HEK293 (cell line): Measurements from ENCODE around the gene RMND1.

Experiments used
- ZNF121 ChIP-seq: fragments of 450-650 bp; formaldehyde crosslinking; IDR thresholded peaks from 2 replicates; pipeline ENCODE4 v1.5.1; 2016; ENCODE audit warnings: missing biosample characterization, missing genetic modification characterization
- ZNF501 ChIP-seq: fragments of 450-650 bp; formaldehyde crosslinking; IDR thresholded peaks from 2 replicates; pipeline ENCODE4 v1.5.1; 2016; ENCODE audit warnings: missing biosample characterization, missing genetic modification characterization
- TF ChIP-seq, protein P1 (sequence below): sonication (generic); formaldehyde crosslinking; IDR thresholded peaks from 2 replicates; pipeline ENCODE4 v1.8.1; 2022; ENCODE audit warnings: mild to moderate bottlenecking, moderate library complexity, missing genetic modification reagents

DNA sequence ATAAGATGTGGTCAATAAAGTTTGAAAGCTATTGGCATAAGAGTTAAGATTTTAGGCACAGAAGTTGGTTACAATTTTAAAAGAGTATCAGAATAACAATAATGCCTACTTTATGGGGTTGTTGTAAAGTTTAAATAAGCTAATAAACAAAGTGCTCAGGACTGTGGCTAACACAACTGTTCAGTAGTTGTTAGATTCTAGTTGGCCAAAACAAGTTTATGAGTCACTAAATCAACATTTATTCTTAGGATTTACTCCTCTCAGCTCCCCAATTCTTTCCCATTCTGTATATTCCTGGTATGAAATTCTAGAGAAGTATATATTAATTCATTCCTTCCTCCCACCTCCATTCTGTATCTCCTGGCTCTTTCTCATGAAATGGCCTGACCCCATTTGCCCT is 14.5 kb downstream of the RMND1 start:
- TF ChIP-seq ZNF121 (tag by site-specific recombination) (no peak), ZNF501 (tag by site-specific recombination) (no peak)
- TF ChIP-seq, protein P1, sequence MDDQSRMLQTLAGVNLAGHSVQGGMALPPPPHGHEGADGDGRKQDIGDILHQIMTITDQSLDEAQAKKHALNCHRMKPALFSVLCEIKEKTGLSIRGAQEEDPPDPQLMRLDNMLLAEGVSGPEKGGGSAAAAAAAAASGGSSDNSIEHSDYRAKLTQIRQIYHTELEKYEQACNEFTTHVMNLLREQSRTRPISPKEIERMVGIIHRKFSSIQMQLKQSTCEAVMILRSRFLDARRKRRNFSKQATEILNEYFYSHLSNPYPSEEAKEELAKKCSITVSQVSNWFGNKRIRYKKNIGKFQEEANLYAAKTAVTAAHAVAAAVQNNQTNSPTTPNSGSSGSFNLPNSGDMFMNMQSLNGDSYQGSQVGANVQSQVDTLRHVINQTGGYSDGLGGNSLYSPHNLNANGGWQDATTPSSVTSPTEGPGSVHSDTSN (CRISPR knock-in tag), result no peak
